ENCODE measurements around the gene SYAP1. TPM values are rescaled to one million over a fixed set of nuclear protein-coding genes. Genes with fewer than 3 reads are reported as not detected.

Gene SYAP1
- total RNA-seq, 2 experiments from 2014 or later, result 19.7 to 20.0 TPM

GRCh38 chrX:16788477-16788876 is 69.1 kb downstream of the SYAP1 start:
- TF ChIP-seq, protein P1, sequence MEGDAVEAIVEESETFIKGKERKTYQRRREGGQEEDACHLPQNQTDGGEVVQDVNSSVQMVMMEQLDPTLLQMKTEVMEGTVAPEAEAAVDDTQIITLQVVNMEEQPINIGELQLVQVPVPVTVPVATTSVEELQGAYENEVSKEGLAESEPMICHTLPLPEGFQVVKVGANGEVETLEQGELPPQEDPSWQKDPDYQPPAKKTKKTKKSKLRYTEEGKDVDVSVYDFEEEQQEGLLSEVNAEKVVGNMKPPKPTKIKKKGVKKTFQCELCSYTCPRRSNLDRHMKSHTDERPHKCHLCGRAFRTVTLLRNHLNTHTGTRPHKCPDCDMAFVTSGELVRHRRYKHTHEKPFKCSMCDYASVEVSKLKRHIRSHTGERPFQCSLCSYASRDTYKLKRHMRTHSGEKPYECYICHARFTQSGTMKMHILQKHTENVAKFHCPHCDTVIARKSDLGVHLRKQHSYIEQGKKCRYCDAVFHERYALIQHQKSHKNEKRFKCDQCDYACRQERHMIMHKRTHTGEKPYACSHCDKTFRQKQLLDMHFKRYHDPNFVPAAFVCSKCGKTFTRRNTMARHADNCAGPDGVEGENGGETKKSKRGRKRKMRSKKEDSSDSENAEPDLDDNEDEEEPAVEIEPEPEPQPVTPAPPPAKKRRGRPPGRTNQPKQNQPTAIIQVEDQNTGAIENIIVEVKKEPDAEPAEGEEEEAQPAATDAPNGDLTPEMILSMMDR (conservative IDR thresholded peaks at IDR 0.05; ENCODE audit: low read length), result no peak
- no peak for TF ChIP-seq EZH2phosphoT487 (IDR thresholded peaks at IDR 0.05; ENCODE audit: borderline replicate concordance, low read depth, low read length)
- DNase-seq (ENCODE audit: low spot score), result no peak
- intact Hi-C loops (cut with micrococcal nuclease; ENCODE audit: unreplicated experiment), result loop anchor here (5.0 kb wide), 1 partner anchor 84 kb away; the partner anchor contains the start of gene RBBP7
- Histone ChIP-seq H3K27ac (ENCODE audit: low read depth, low read length, poor library complexity, severe bottlenecking) (no peak overlapping the region), H2AFZ (ENCODE audit: low read length) (no peak overlapping the region), H3K4me1 (ENCODE audit: insufficient read depth, low read length, poor library complexity, severe bottlenecking) (peaks cover 28% of the 10 kb centered on the region), H4K20me1 (ENCODE audit: insufficient read depth, low read length) (peaks cover 14% of the 10 kb centered on the region; the same call in 1 of the 2 replicates), H3K4me3 (ENCODE audit: low read depth, low read length, poor library complexity, severe bottlenecking) (peak overlapping the region; percentile 85), H3K4me2 (ENCODE audit: low read length) (peak overlapping the region; percentile 83), H3K36me3 (ENCODE audit: insufficient read depth, low read length) (peaks cover 47% of the 10 kb centered on the region), H3K9me3 (ENCODE audit: low read length) (no peaks in the 10 kb centered on the region), H3K79me2 (ENCODE audit: insufficient read depth, low read depth, low read length) (peaks cover 68% of the 10 kb centered on the region), H3K9me2 (ENCODE audit: insufficient read depth, low read length) (no peaks in the 10 kb centered on the region)
- BruUV-seq (replicated peaks), result no TSS peak
- CTCF ChIA-PET (ENCODE audit: unreplicated experiment), result no interaction called here
- POLR2A ChIA-PET, result interaction anchor here (0.7 to 1.6 kb wide), 4 partner anchors 9 to 68 kb away, joined by 3 to 7 read pairs (median 4); no protein-coding TSS in a partner anchor

- intact Hi-C loops (cut with micrococcal nuclease; ENCODE audit: unreplicated experiment), result no loop called here
- no peak for DNase-seq (ENCODE audit: low spot score)
- H3K79me2 ChIP-seq (ENCODE audit: insufficient read depth, low read depth, low read length), result peaks cover 79% of the 10 kb centered on the region
Measured at GRCh38 chrX:16796298-16796697, 76.9 kb downstream of the SYAP1 start.

GRCh38 chrX:16797358-16797757 is 77.9 kb downstream of the SYAP1 start:
- intact Hi-C loops (cut with micrococcal nuclease; ENCODE audit: unreplicated experiment), result no loop called here
- CTCF ChIA-PET (ENCODE audit: unreplicated experiment), result no interaction called here

More at GRCh38 chrX:16796298-16796697, 76.9 kb downstream of the SYAP1 start:
- H3K4me3 ChIP-seq (ENCODE audit: low read depth, low read length, poor library complexity, severe bottlenecking), result no peak overlapping the region
- H3K27ac ChIP-seq (ENCODE audit: low read depth, low read length, poor library complexity, severe bottlenecking), result no peak overlapping the region
- CTCF ChIA-PET (ENCODE audit: unreplicated experiment), result no interaction called here
- no TSS peak for BruUV-seq (replicated peaks)
- H3K9me3 ChIP-seq (ENCODE audit: low read length), result no peaks in the 10 kb centered on the region
- no peak overlapping the region for H3K4me2 ChIP-seq (ENCODE audit: low read length)
- H3K36me3 ChIP-seq (ENCODE audit: insufficient read depth, low read length), result peaks cover 72% of the 10 kb centered on the region
- H2AFZ ChIP-seq (ENCODE audit: low read length), result no peak overlapping the region
- POLR2A ChIA-PET, result interaction anchor here (0.6 to 3.6 kb wide), 3 partner anchors 11 to 86 kb away, joined by 3 to 13 read pairs (median 4); no protein-coding TSS in a partner anchor
- TF ChIP-seq, protein P1 (conservative IDR thresholded peaks at IDR 0.05; ENCODE audit: low read length), result no peak
- TF ChIP-seq EZH2phosphoT487 (IDR thresholded peaks at IDR 0.05; ENCODE audit: borderline replicate concordance, low read depth, low read length), result no peak
- no peaks in the 10 kb centered on the region for H4K20me1 ChIP-seq (ENCODE audit: insufficient read depth, low read length)
- no peaks in the 10 kb centered on the region for H3K9me2 ChIP-seq (ENCODE audit: insufficient read depth, low read length)
- H3K4me1 ChIP-seq (ENCODE audit: insufficient read depth, low read length, poor library complexity, severe bottlenecking), result no peaks in the 10 kb centered on the region

More at GRCh38 chrX:16797358-16797757, 77.9 kb downstream of the SYAP1 start:
- TF ChIP-seq EZH2phosphoT487 (IDR thresholded peaks at IDR 0.05; ENCODE audit: borderline replicate concordance, low read depth, low read length), result no peak
- TF ChIP-seq, protein P1 (conservative IDR thresholded peaks at IDR 0.05; ENCODE audit: low read length), result no peak
- Histone ChIP-seq H3K9me2 (ENCODE audit: insufficient read depth, low read length) (no peaks in the 10 kb centered on the region), H2AFZ (ENCODE audit: low read length) (no peak overlapping the region), H3K36me3 (ENCODE audit: insufficient read depth, low read length) (peaks cover 68% of the 10 kb centered on the region), H3K4me2 (ENCODE audit: low read length) (no peak overlapping the region), H3K4me3 (ENCODE audit: low read depth, low read length, poor library complexity, severe bottlenecking) (no peak overlapping the region), H3K27ac (ENCODE audit: low read depth, low read length, poor library complexity, severe bottlenecking) (no peak overlapping the region), H3K9me3 (ENCODE audit: low read length) (no peaks in the 10 kb centered on the region), H4K20me1 (ENCODE audit: insufficient read depth, low read length) (no peaks in the 10 kb centered on the region), H3K79me2 (ENCODE audit: insufficient read depth, low read depth, low read length) (peaks cover 76% of the 10 kb centered on the region), H3K4me1 (ENCODE audit: insufficient read depth, low read length, poor library complexity, severe bottlenecking) (no peaks in the 10 kb centered on the region)
- POLR2A ChIA-PET, result interaction anchor here (0.6 to 3.6 kb wide), 3 partner anchors 10 to 24 kb away, joined by 4 to 13 read pairs (median 6); no protein-coding TSS in a partner anchor
- no peak for DNase-seq (ENCODE audit: low spot score)
- no TSS peak for BruUV-seq (replicated peaks)
